ENCODE results near the gene VWA2.

VWA2 gene

DNA sequence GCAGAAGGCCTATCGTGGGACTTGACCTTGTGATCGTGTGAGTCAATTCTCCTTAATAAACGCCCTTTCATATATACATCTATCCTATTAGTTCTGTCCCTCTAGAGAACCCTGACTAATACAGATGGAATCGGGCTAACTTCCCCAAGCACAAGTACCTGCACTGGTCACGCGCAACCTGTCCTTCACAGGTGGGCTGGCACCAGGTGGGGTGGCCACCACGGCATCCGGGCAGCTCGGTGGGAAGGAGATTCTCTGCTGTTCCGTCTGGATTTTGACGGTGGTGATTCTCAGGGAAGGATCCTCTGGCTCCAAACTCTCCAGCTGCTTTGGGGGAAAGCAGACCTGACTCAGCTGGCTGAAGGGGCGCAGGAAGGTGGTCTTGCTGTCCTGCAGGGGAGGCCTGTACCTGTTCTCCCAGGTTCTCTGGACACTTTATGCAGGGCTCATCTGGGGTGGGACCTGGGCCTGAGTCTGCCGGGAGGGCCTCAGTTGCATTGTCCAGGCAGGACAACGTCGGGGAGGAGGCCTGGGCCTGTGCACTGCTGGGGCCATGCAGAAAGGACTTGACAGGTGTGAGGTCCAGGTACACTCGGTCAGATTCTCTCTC, 61.1 kb downstream of the VWA2 start:
- DNase-seq (ENCODE audit: low read depth), result no peak

GRCh38 chr10:114301177-114301576, 62.1 kb downstream of the VWA2 start:
- no peak for DNase-seq (ENCODE audit: low read depth)

DNA sequence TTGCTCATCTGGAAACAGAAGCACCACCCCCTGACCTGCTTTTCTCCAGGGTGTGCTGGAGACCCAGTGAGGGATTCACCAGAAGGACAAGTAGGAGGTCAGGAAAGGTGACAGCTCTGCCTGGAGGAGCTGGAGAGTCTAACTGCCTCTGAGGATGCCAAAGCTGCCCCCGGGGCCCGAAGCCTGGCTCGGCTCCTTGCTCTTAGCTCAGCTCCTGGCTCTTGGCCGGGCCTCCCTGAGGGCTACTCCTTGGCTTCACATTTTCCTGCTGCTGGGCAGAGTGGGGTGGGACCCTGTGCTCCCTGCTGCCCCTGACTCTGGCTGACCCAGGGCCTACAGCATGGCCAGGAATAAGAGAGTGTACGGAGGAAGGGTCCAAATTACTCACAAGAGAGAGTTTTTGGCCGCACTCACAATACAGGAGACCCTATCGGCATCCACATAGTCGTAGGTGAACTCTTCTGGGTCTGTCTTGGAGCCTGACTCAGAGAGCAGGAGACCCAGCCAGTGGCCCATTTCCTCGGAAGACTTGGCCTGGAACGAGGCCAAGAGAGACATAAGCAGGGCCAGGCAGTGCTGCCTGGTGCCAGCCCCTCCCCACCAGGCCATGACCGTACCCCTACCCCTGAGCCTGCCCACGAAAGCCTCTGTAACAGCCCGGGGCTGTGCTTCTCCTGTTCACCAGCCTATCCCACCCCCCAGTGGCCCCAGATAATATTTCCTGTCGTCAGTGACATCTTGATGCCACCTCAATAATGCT, 63.1 kb downstream of the VWA2 start:
- DNase-seq (ENCODE audit: low read depth), result no peak

- DNase-seq (ENCODE audit: low read depth), result no peak
Observed at GRCh38 chr10:114303556-114303955, 64.5 kb downstream of the VWA2 start.

- DNase-seq (ENCODE audit: low read depth), result peak; percentile 55
Observed at GRCh38 chr10:114304017-114304570, 65.0 kb downstream of the VWA2 start.

DNA sequence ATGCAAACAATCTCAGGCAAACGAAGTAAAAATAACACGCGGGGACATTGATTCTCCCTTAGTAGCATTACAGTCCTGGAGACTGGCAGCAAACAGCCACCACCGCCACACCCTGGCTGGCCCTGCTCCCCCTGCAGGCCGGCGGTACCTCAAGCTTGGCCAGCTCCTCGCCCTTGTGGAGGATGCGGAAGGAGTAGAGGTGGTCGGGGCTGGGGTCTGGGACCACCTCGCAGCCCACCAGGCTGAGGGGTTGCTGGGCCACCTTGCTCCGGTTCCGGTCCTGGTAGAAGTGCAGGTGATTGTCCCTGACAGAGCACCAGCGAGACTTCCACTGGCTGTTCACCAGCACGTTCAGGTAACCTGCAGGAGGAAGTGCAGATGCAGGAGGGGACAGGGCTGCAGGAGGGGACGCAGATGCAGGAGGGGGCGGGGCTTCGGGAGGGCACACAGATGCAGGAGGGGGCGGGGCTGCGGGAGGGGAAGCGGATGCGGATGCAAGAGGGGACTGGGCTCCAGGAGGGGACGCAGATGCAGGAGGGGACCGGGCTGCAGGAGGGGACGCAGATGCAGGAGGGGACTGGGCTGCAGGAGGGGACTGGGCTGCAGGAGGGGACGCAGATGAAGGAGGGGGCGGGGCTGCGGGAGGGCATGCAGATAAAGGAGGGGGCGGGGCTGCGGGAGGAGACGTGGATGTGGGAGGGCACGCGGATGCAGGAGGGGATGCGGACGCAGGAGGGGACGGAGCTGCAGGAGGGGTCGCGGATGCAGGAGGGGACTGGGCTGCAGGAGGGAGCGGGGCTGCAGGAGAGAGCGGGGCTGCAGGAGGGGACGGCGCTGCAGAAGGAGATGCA, 65.7 kb downstream of the VWA2 start:
- peak; percentile 50 for DNase-seq (ENCODE audit: low read depth)

DNA sequence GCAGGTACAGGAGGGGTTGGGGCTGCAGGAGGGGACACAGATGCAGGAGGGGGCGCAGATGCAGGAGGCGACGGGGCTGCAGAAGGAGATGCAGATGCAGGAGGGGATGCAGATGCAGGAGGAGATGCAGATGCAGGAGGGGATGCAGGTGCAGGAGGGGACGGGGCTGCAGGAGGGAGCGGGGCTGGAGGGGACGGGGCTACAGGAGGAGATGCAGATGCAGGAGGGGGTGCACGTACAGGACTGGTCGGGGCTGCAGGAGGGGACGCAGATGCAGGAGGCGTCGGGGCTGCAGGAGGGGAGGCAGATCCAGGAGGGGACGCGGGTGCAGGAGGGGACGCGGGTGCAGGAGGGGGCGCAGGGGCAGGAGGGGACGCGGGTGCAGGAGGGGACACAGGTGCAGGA, 66.5 kb downstream of the VWA2 start:
- no peak for DNase-seq (ENCODE audit: low read depth)

DNA sequence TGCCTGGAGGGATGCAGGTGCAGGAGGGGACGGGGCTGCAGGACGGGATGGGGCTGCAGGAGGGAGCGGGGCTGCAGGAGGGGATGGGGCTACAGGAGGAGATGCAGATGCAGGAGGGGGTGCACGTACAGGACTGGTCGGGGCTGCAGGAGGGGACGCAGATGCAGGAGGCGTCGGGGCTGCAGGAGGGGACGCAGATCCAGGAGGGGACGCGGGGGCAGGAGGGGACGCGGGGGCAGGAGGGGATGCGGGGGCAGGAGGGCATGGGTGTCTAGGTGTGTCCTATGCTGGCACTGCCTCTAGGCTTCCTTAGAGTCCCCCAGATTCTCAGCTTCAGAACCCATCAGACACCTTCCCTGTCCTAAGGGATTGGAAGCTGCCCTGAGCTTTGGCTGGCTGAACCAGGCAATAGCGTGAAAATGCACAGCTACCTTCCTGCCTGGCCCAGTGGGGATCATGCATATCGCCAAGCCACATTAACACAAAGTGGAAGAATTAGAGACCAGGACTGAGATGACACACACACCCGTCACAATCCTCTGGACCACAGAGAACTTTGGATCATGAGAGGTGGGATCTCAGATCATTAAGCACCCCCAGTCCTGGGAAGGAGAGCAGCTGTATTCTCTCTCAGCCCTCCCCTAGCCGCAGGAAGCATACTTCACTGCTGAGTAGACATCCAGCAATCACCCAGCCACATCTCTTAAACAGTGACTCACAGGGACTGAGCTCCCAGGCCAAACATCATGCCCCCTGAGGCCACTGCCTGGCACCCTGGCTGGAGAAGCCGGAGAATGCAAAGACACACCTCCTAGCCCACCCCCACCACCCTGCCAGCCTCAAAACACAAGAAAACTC, 67.3 kb downstream of the VWA2 start:
- no peak for DNase-seq (ENCODE audit: low read depth)

DNA sequence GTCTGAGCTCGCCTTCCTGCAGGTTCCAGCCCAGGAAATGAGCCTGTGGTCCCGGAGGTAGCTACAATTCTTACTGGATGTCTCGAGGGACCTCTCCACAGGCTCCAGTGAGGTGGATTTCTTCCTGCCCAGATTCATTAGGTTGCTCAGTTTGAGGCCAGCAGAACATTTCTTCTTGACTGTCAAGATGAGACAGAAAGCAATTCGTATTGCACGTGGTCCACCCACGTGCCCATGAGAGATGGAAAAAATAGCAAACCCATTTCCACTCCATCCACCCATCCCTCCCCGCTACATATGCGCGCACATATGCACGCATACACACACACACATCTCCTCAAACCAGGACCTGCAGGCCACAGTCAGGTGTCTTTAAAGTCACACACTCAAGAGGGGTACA, 68.7 kb downstream of the VWA2 start:
- DNase-seq (ENCODE audit: low read depth), result no peak

DNA sequence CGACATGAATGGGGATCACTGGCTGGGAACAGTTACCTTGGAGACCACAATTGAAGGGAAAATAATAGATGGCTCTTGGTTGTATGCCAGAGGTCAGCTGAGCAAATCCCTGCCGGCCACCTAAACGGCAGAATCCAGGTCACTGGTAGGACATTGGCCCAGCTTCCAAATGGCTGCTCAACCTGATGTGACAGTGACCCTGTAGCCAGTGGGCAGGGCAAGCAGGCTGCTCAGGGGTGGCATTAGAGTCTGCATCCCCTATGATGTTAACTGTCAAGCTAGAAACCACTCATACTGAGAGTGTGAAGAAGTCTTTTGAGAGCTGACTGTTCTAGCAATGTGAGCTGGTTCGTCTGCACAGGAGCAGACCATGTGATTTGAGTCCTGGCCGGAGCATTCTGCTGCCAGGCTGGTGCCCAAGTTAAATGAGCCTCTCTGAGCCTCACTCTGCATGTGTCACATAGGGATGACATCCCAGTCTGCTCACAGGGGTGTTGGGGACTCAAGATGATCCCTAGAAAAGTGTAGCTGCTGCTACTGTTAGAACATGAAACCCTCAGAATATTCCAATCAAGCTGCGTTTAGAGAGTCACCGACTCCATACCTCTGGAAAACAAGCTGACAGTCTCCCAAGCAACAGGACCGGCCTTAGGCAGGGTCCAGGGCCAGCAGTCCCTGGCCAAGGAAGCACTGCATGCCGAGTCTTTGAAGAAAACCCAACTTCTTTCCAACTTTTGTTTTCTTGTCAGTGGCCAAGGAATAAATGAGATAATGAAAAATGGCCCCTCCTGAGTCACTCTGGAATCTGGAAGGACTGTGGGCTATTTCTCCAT, 69.7 kb downstream of the VWA2 start:
- DNase-seq (ENCODE audit: low read depth), result no peak

DNA sequence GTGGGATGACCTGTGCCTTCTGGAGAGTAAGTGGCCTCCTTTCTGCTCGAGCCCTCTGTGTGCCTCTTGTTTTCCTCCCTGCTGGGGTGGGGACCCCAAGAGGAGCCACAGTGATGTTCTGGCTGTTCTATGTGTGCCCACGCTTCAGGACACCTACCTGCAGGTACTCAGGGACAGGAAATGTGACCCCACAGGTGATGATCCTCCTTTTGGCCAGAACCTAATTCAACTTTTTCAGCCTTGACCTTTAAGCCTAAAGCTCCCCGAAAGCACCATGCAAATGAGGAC, 70.3 kb downstream of the VWA2 start:
- no peak for DNase-seq (ENCODE audit: low read depth)

GRCh38 chr10:114310346-114310745, 71.3 kb downstream of the VWA2 start:
- no peak for DNase-seq (ENCODE audit: low read depth)

GRCh38 chr10:114311023-114311422, 72.0 kb downstream of the VWA2 start:
- DNase-seq (ENCODE audit: low read depth), result no peak

- no peak for DNase-seq (ENCODE audit: low read depth)
Observed at GRCh38 chr10:114311496-114312209, 72.6 kb downstream of the VWA2 start.

GRCh38 chr10:114313139-114313538, 74.1 kb downstream of the VWA2 start:
- DNase-seq (ENCODE audit: low read depth), result no peak

DNA sequence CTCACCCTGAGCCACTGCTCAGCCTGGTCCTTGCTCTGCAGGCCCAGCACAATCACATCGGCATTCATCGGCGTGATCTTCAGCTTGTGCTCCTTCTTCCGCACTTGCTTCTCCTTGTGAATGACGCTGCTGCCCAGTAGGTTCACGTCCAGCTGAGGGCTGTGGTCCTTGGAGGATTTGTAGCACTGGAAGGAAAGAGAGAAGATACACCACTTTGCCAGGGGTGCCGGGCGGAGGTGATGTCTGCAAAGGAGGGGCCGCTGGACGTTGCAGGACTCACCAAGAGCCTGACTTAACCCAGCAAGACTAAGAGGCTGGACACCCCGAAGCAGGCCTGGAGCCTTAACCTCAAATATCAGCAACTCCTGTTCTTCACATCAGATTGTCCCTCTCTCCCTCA, 74.8 kb downstream of the VWA2 start:
- no peak for DNase-seq (ENCODE audit: low read depth)

DNA sequence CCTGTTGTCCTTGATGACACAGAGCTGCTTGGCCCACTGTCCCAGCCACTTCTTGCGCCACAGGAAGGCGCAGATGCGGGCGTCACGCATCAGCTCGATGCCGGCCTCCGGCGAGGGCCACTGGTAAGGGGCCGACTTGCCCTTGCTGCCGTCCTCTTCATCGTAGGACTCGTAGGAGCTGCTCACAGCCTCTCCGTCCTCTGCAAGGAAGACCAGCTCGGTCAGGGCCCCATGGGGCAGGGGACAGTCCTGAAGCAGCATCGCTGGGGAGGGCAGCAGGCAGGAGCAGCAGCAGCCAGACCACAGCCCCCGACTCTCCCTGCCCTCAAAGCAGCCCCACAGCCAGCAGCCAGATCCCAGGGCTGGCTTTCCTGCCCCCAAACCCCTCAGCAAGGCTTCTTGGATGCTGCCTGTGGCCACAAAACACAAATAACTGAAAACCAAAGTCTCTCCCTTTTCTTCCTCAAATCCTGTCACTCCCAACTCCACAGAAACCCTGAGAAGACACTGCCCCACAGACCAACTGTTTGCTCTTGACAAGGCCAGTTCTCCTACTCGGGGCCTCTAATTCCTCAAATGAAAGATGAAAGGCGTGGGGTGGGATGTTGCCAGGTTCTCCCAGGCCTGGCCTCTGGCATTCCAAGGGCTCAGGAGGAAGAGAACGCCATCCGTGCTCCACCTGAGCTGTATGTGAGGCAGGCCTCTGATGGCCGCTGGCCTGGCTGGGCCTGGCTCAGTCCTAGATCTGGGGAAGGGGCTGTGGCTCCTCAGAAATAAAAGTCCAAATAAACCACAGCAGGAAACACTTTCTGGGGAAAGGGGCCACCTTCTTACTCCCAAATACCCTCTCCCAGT, 76.7 kb downstream of the VWA2 start:
- no peak for DNase-seq (ENCODE audit: low read depth)

DNA sequence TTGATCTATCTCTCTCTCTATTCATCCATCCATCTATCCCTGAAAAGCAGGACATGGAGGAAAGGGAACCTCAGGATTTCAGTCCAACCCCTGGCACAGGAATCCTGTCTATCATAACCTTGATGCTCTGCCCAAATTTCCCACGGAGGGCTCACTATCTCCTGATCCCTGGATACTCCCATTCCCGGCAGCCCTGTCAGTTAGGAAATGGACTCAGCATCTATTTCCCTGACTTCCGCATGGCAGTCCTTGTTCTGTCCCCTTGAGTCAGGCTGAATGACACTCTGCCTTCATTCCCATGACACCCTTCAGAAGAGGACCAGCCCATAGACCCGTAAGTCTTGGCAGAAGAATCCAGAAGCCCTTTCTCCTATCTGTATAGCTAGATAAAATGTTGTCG, 77.7 kb downstream of the VWA2 start:
- no peak for DNase-seq (ENCODE audit: low read depth)
